ENCODE measurements around the gene THSD4. TPM values are rescaled to one million over a fixed set of nuclear protein-coding genes. Genes with fewer than 3 reads are reported as not detected.

THSD4 gene
- total RNA-seq, 2 experiments from 2014 or later = not detected

GRCh38 chr15:71707230-71708050 is 592.2 kb downstream of the THSD4 start:
- H3K4me2 ChIP-seq (ENCODE audit: low read length) = no peak overlapping the region
- H3K9me2 ChIP-seq (ENCODE audit: insufficient read depth, low read length) = no peaks in the 10 kb centered on the region
- H3K36me3 ChIP-seq (ENCODE audit: insufficient read depth, low read length) = no peaks in the 10 kb centered on the region
- TF ChIP-seq EZH2phosphoT487 (IDR thresholded peaks at IDR 0.05; ENCODE audit: borderline replicate concordance, low read depth, low read length) (no peak), CTCF (conservative IDR thresholded peaks at IDR 0.05; ENCODE audit: low read length) (no peak)
- no TSS peak for BruUV-seq (replicated peaks)
- no peaks in the 10 kb centered on the region for H3K4me1 ChIP-seq (ENCODE audit: insufficient read depth, low read length, poor library complexity, severe bottlenecking)
- intact Hi-C loops (cut with micrococcal nuclease; ENCODE audit: unreplicated experiment) = no loop called here
- H3K9me3 ChIP-seq (ENCODE audit: low read length) = no peaks in the 10 kb centered on the region
- POLR2A ChIA-PET = interaction anchor here (0.8 kb wide), 1 partner anchor 15 kb away, joined by 3 read pairs; no protein-coding TSS in a partner anchor
- no peaks in the 10 kb centered on the region for H4K20me1 ChIP-seq (ENCODE audit: insufficient read depth, low read length)
- H2AFZ ChIP-seq (ENCODE audit: low read length) = no peak overlapping the region
- no peak overlapping the region for H3K27ac ChIP-seq (ENCODE audit: low read depth, low read length, poor library complexity, severe bottlenecking)
- no peak for DNase-seq (ENCODE audit: low spot score)
- CTCF ChIA-PET (ENCODE audit: unreplicated experiment) = no interaction called here
- no peaks in the 10 kb centered on the region for H3K79me2 ChIP-seq (ENCODE audit: insufficient read depth, low read depth, low read length)
- H3K4me3 ChIP-seq (ENCODE audit: low read depth, low read length, poor library complexity, severe bottlenecking) = no peak overlapping the region

- ChIA-PET CTCF (ENCODE audit: unreplicated experiment) (no interaction called here), POLR2A (interaction anchor here (0.6 to 0.8 kb wide), 2 partner anchors 15 to 1581 kb away, joined by 3 read pairs; no protein-coding TSS in a partner anchor)
- BruUV-seq (replicated peaks) = no TSS peak
- H3K79me2 ChIP-seq (ENCODE audit: insufficient read depth, low read depth, low read length) = no peaks in the 10 kb centered on the region
- H3K36me3 ChIP-seq (ENCODE audit: insufficient read depth, low read length) = no peaks in the 10 kb centered on the region
- H3K4me2 ChIP-seq (ENCODE audit: low read length) = no peak overlapping the region
- H4K20me1 ChIP-seq (ENCODE audit: insufficient read depth, low read length) = no peaks in the 10 kb centered on the region
- intact Hi-C loops (cut with micrococcal nuclease; ENCODE audit: unreplicated experiment) = no loop called here
- TF ChIP-seq CTCF (conservative IDR thresholded peaks at IDR 0.05; ENCODE audit: low read length) (no peak), EZH2phosphoT487 (IDR thresholded peaks at IDR 0.05; ENCODE audit: borderline replicate concordance, low read depth, low read length) (no peak)
- H3K27ac ChIP-seq (ENCODE audit: low read depth, low read length, poor library complexity, severe bottlenecking) = no peak overlapping the region
- no peak overlapping the region for H2AFZ ChIP-seq (ENCODE audit: low read length)
- H3K4me3 ChIP-seq (ENCODE audit: low read depth, low read length, poor library complexity, severe bottlenecking) = no peak overlapping the region
- no peaks in the 10 kb centered on the region for H3K9me2 ChIP-seq (ENCODE audit: insufficient read depth, low read length)
- no peaks in the 10 kb centered on the region for H3K4me1 ChIP-seq (ENCODE audit: insufficient read depth, low read length, poor library complexity, severe bottlenecking)
- no peak for DNase-seq (ENCODE audit: low spot score)
- H3K9me3 ChIP-seq (ENCODE audit: low read length) = no peaks in the 10 kb centered on the region
Measured at GRCh38 chr15:71708051-71708429, 592.8 kb downstream of the THSD4 start.

- Histone ChIP-seq H3K9me3 (ENCODE audit: low read length) (no peaks in the 10 kb centered on the region), H3K4me3 (ENCODE audit: low read depth, low read length, poor library complexity, severe bottlenecking) (no peak overlapping the region), H4K20me1 (ENCODE audit: insufficient read depth, low read length) (no peaks in the 10 kb centered on the region), H3K27ac (ENCODE audit: low read depth, low read length, poor library complexity, severe bottlenecking) (no peak overlapping the region), H3K4me1 (ENCODE audit: insufficient read depth, low read length, poor library complexity, severe bottlenecking) (no peaks in the 10 kb centered on the region), H3K9me2 (ENCODE audit: insufficient read depth, low read length) (no peaks in the 10 kb centered on the region), H2AFZ (ENCODE audit: low read length) (no peak overlapping the region), H3K79me2 (ENCODE audit: insufficient read depth, low read depth, low read length) (no peaks in the 10 kb centered on the region), H3K36me3 (ENCODE audit: insufficient read depth, low read length) (no peaks in the 10 kb centered on the region), H3K4me2 (ENCODE audit: low read length) (no peak overlapping the region)
- TF ChIP-seq EZH2phosphoT487 (IDR thresholded peaks at IDR 0.05; ENCODE audit: borderline replicate concordance, low read depth, low read length) = no peak
- no peak for TF ChIP-seq CTCF (conservative IDR thresholded peaks at IDR 0.05; ENCODE audit: low read length)
- BruUV-seq (replicated peaks) = no TSS peak
- no peak for DNase-seq (ENCODE audit: low spot score)
- CTCF ChIA-PET (ENCODE audit: unreplicated experiment) = no interaction called here
- POLR2A ChIA-PET = interaction anchor here (0.6 kb wide), 1 partner anchor 1580 kb away, joined by 3 read pairs; no protein-coding TSS in a partner anchor
- intact Hi-C loops (cut with micrococcal nuclease; ENCODE audit: unreplicated experiment) = no loop called here
Measured at GRCh38 chr15:71708741-71709140, 593.5 kb downstream of the THSD4 start.
